ENCODE results near the gene AXIN1.
"Not testable (repeated sequence)": the region's sequence is repeated elsewhere in the genome, so short reads cannot be mapped to it uniquely, and the experiment has no call there.

AXIN1 gene

DNA sequence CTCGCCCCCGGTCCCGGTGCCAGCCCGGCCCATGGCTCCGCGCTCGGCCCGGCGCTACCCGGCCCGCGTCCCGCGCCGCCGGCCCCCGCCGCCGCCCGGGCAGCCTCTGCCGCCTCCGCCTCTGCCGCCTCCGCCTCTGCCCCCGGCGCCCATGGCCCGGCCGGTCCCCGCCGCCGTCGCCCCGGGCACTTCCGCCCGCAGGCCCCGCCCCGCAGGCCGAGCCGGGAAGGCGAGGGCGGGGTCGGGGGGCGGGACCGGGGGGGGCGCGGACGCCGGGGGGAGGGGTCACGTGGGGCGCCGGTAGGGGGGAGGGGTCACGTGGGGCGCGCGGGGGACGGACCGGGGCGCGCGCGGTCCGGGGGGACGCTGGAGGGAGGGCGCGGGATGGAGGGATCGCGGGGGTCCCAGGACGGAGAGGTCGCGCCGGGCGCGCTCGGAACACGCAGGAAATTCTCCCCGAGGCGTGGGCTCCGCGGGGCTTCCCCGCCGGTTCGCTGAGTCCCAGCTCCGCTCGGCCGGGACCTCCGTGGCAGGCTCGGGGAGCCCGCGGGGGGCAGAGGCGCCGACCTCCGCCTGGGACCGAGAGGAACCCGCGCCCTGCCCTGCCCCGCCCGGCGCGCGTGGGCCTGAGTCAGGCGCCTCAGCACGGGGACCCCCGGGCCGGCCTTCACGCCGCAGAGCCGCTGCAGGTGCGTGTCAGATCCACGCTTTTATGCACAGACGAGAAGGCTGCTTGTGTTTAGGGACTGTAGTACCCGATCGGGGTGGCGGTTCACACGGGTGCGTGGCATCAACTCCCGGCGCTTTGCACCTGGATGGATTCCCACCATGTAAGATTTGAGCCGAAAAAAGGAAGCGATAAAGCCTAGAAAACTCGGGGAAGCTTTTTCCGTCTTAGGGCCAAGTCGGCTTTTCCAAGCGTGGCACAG lies 29.5 kb upstream of the AXIN1 start, which contains the start of gene PGAP6:
PGAP6 (minus strand) TSS at position 190 of the 929 bp plus-strand sequence; CDS start at position 33, 157 bp downstream.
- peak; percentile 38 to 69 (median 52) for DNase-seq (ENCODE audit: low read depth in 3 of 3)

DNA sequence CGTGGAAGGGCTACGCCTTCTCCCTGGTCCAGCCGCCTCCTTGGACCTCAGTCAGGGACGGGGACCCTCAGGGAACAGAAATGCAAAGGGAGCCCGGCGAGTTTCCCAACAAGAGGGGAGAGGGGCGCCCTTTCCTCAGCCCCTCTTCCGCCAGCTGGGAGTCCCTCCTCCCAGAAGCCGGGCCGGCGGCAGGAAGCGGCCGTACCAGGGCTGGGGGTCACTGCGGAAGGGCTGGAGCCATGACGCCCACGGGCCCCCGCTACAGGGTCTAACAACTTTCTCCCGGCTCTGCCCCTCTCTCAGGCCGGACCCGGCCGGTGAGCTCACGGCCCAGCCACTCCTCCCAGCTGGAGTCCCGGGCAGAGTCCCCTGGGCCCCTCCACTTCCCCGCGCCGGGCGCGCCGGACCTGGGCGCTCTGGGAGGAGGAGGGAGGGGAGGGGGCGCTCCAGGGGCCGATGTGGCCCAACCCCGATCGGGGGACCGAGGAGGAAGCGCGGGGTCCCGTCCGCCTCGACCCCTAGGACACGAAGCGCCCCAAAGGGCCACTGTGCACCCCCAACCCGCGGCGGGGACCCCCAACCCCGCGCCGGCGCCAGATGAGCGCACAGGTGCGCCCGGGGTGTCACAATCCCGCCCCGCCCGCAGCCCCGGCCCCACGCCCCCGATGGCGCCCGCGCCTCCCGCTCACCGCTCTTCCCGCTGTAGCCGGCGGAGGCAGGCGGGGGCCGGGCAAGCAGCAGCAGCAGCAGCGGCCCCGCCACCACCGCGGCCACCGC lies 28.7 kb upstream of the AXIN1 start:
- no peak for DNase-seq (ENCODE audit: low read depth in 3 of 3)

DNA sequence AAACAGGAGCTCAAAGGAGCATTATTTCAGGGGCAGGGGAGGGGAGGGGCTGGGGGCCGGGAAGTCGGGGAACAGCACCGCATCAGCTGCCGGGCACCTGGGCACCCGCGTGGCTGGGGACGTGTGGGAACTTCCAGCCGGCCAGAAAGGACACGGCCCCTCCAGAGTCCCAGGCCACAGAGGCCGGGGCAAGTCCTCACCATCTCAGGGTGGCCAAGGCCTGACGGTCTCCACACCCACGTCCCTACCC lies 28.2 kb upstream of the AXIN1 start:
- no peak for DNase-seq (ENCODE audit: low read depth in 3 of 3)

DNA sequence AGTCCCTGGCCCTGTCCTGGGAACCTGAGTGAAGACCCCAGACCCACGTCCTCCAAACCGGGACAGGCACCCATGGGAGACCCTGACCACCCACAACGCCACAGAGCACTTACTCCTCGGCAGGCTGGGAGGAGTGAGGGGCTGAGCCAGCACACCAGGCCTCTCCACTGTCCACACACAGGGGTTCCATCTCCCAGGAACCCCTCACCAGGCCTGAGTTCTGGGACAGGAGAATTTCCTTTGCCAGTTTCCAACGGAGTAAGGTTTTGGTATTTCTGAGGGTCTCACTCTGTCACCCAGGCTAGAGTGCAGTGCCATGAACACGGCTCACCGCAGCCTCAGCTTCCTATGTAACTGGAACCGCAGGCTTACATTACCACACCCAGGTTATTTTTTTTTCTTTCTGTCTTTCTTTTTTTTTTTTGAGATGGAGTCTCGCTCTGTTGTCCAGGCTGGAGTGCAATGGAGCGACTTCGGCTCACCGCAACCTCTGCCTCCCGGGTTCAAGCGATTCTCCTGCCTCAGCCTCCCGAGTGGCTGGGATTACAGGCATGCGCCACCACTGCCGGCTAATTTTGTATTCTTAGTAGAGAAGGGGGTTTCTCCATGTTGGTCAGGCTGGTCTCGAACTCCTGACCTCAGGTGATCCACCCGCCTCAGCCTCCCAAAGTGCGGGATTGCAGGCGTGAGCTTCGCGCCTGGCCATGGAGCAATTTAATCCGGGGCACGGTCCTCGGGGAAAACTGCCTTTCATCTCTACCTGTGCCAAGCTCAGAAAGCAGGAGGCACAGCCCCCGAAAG lies 27.6 kb upstream of the AXIN1 start:
- no peak for DNase-seq (ENCODE audit: low read depth in 3 of 3)

- DNase-seq (ENCODE audit: low read depth in 3 of 3), result no peak
Measured at GRCh38 chr16:379183-379960, 26.8 kb upstream of the AXIN1 start.

GRCh38 chr16:378821-379182 lies 26.3 kb upstream of the AXIN1 start:
- DNase-seq (ENCODE audit: low read depth in 3 of 3), result no peak

- not testable (repeated sequence) for DNase-seq (ENCODE audit: low read depth in 3 of 3)
Measured at GRCh38 chr16:378113-378820, 25.7 kb upstream of the AXIN1 start.

- no peak for DNase-seq (ENCODE audit: low read depth in 3 of 3)
Measured at GRCh38 chr16:377419-377951, 25.0 kb upstream of the AXIN1 start.

GRCh38 chr16:376817-377418 lies 24.4 kb upstream of the AXIN1 start:
- DNase-seq (ENCODE audit: low read depth in 3 of 3), result no peak

- no peak for DNase-seq (ENCODE audit: low read depth in 3 of 3)
Measured at GRCh38 chr16:375927-376816, 23.6 kb upstream of the AXIN1 start.

DNA sequence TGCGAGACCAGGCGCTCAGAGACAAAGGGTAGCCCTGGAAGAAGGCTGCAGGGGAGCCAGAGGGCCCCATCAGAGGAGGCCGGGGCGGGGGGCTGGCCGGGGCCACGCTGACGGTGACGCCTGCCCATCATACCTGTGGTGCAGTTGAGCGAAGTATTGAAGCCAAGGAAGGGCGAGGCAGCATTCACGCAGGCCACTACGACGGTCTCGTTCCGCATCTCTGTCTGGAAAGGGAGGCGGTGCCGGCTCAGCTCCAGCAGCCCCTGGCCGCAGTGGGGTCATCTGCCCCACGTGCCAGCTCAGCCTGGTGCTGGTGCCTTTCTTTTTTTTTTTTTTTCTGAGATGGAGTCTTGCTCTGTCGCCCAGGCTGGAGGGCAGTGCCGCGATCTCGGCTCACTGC lies 22.7 kb upstream of the AXIN1 start:
- no peak for DNase-seq (ENCODE audit: low read depth in 3 of 3)

GRCh38 chr16:374616-374926 lies 22.0 kb upstream of the AXIN1 start:
- DNase-seq (ENCODE audit: low read depth in 3 of 3), result no peak

- no peak for DNase-seq (ENCODE audit: low read depth in 3 of 3)
Measured at GRCh38 chr16:373848-374615, 21.5 kb upstream of the AXIN1 start.

DNA sequence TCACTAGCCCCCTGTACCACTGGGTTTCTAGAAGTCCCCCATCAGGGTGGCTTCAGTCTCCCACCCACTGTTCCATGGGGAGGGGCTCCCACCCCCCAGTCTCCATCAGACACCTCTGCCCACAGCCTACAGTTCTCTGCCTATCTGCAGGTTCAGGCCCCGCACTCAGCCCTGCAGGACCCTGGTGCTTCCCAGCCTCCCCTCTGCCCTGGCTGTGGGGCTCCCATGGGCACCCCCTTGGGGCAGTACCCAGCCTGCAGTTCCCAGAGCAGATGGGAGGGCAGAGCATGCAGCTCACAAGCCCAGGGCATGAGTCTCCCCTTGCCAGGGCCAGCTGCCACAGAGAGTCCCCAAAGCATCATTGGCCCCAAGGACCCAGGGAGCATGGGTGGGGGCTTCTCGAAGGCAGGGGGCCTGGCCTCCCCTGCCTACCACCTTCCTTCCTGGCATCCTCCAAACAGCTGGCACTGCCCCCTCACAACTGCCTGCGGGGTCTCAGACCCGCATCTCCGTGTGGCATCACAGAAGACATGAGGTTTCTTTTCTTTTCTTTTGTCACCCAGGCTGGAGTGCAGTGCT lies 20.6 kb upstream of the AXIN1 start:
- no peak for DNase-seq (ENCODE audit: low read depth in 3 of 3)

DNA sequence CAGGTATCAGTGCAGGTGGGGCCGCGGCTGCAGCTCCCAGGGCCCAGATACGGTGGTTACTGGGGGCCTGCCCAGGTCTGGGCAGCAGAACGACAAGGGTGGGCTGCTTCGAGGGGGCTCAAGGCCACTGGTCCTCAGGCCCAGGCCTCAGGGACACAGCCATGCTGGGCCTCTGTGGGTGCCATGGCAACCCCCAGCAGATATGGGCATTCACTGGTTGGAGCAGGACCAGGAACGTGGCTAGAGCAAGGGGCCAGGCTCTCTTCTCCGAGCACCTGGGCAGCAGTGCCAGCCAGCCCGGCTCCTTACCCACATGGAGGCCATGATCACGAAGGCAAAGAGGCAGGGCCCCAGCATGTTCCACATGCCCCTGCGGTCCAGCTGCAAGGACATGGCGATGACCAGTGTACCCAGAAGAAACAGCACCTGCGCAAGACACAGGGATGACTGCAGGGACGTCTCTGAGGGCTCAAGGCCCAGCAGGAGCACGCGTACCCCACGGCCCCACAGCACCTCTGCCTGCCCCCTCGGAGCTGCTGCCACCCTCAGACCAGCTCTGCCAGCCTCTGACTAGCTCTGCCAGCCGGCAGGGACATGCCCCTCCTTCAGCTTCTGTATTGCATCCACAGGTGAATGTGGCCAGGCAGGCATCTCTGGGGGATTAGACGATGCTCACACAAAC lies 19.9 kb upstream of the AXIN1 start:
- DNase-seq (ENCODE audit: low read depth in 3 of 3), result no peak

- no peak for DNase-seq (ENCODE audit: low read depth in 3 of 3)
Measured at GRCh38 chr16:371515-372301, 19.2 kb upstream of the AXIN1 start.
